GM19239 (cell line): Measurements from ENCODE around the gene SLC22A4.

Experiments
- DNase-seq: peaks from one replicate; pipeline ENCODE4 v3.0.0; 2011; ENCODE audit warnings: low spot score; ENCODE audit not compliant: insufficient read length
- FAIRE-seq: peaks from 2 replicates; lab custom pipeline; 2011; peaks lifted over from hg19 to GRCh38; lab: Jason Lieb, UNC

The SLC22A4 gene

GRCh38 chr5:132293992-132294727, at the start of gene SLC22A4:
SLC22A4 (plus strand) TSS chr5:132294394; CDS start chr5:132294617, 223 bp downstream.
- peak; percentile 61 for DNase-seq
- no peak for FAIRE-seq

GRCh38 chr5:132245593-132245992, 48.6 kb upstream of the SLC22A4 start:
- FAIRE-seq (no peak), DNase-seq (no peak)

- DNase-seq = no peak
- no peak for FAIRE-seq
Measured at GRCh38 chr5:132246806-132247205, 47.4 kb upstream of the SLC22A4 start.

DNA sequence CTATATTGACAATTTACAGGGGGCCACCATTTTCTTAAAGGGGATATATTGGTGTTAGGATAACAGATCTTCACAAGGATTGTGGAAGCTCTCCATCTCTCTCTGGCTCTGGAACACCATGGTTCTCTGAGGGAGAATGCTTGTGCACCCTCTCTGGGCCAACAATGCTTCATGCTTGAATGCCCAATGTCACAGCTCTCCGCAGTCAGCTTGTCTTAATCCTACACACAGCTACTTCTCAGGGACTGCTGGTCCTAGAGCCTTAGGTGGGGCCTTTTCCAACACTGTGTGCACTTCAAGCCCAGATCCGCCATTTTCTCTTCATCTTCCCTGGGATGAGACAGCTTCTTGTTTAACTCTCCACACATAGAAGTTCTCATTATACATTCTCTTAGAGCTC, 43.6 kb upstream of the SLC22A4 start:
- DNase-seq (no peak), FAIRE-seq (no peak)

DNA sequence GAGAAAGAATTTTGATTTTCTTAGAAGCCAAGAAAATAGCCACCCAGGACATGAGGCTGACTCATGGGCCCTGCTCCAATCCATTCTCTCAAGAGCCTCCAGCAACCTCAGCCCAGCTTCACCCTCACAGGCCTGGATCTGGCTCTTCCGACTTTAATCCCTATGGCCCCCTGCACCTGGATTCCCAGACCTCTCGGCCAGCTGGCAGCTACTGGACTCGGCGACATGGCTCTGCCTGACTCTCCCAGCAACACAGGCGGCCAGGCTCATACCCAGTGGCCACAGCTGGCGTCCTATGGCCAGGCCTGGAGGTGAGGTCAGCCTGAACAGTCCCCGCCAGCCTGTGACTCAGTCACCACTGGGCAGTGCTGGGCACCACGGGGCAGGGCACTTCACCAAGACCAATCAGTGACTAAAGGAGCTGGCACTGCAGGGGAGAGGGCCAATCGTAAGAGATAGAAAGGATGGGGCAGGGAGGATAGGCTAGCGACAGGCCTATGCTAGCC, 42.9 kb upstream of the SLC22A4 start:
- FAIRE-seq (no peak), DNase-seq (no peak)

GRCh38 chr5:132253008-132253441, 41.2 kb upstream of the SLC22A4 start:
- FAIRE-seq = no peak
- no peak for DNase-seq

- no peak for FAIRE-seq
- DNase-seq = no peak
Measured at GRCh38 chr5:132253452-132254320, 40.5 kb upstream of the SLC22A4 start.

DNA sequence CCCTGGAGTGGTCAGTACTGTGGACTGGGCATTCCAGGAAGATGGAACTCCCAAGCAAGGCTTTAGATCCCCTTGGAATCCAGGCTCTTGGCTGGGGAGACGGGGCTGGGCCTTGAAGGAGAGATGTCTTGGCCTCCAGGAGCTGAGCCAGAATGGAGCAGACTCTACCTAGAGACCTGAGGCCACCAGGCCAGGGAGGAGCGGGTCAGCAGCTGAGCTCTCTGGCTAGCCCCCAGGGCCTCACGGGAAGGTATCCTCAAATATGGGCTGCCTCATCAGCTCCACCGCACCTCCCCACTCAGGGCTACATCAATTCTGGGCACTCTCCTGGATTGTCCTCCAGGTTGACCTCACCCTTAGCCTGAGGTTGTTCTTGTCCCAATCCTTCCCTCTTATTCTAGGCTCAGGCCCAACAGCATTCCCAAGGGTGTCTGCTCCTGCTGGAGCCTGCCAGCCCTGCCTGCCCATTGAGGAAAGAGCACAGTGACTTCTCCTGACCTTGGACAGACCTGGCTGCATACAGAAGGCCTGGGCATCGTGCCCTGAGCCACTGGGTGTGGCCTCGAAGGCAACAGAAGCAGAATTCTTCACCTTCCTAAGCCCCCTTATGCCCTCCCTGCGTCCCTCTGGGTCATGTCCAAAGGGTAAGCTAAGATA, 39.7 kb upstream of the SLC22A4 start:
- DNase-seq (no peak), FAIRE-seq (no peak)

- DNase-seq (no peak), FAIRE-seq (no peak)
Measured at GRCh38 chr5:132256086-132256782, 38.0 kb upstream of the SLC22A4 start.

DNA sequence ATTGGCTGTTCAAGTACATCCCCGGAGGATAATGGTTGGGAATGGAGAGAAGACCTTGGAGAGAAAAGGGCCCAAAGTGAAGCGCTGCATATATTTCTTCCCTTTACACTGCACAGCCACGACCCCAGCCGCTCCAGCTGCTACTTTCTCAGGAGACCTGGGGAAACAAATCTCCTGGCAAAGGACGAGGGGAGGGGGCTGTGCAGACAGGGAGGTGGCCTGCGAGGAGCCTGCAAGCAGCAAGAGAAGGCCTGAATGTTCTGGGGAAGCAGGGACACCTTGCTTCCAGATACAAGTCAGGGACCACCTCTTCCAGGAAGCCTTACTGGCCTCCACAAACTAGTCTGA, 37.4 kb upstream of the SLC22A4 start:
- DNase-seq (no peak), FAIRE-seq (no peak)

DNA sequence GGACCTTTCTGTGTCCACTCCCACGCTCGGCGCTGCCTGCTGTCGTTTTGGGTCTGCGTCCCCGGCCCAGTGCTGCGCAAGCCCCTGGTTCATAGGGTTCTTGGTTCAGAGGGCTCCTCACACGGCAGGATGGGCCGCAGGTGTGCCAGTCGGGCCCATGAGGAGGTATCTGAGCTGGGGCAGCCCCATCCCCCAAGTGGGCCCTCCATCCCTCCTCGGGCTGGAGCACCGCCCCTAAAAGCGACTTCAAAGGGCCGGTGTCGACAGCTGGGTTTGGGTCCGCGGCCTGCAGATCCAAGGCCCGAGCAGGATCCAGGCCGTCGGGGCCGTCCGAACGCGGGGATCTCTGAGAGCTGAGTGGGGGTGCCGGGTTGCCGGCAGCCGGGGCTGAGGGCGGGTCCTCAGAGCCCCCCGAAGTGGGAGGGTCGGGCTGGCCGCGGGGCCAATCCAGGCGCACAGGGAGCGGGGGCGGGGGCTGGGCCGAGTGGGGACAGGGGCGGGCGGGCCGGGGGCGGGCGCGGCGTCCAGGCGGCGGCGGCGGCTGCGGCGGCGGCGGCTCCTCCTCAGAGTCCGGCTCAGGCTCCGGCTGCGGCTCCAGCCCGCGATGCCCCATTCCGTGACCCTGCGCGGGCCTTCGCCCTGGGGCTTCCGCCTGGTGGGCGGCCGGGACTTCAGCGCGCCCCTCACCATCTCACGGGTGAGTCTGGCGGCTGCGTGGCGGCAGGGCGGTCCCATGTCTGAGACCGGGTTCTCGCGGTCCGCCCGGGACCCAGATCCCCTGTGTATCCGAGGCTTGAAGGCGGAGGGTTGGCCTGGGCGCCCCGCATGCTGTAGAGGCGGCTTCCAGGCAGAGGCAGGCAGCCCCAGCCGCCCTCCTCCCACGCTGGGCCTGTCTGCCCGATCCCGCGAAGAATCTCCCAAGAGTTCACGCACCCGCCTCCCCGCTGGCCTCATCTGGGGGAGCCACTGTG, 36.8 kb upstream of the SLC22A4 start, which contains the start of gene PDLIM4:
TSS of gene PDLIM4 (plus strand) at position 566 of the 971 bp plus-strand sequence. CDS start at position 605, 39 bp downstream.
- DNase-seq (no peak), FAIRE-seq (no peak)

DNA sequence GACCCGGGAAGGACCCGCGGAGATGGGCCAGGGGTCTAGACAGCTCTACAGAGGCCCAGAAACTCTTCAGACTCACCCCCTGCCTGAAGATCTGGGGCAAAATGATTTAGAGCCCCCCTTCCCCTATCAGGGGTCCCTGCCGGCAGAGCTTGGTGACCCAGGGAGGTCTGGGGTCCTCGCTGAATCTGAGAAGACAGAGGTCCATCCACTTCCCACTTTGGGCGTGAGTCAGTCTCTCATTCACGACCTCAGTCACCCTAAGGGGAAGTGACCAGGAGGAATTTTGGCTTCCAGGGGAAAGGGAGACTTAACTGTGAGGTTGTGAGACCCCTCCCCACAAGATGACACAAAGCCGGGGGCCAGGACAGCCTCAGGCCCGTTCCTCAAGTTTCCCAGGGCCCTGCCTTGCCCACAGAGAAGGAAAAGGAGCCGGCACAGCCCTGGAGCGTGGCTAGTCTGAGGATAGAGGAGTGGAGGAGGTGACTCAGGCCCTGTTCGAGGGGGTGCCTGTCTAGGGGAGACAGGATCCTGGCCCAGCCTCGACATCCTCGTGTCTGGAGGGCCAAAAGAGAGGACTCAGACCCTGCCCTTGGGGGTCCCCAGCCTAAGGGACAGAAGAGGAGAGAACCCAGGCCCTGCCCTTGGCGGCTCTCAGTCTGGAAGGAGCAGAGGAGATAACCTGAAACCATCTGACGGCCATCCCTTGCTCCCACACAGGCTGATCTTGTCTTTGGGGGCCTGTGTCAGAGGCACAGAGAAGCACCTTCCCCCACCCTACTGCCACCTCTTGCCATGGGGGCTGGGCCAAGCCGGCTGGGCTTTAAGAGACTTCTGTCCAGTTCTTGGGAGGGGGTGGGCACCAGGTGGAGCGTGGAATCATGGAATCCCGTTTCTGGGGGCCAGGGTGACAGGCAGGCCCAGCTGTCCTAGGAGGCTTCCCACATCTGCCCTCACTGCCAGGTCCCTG, 35.8 kb upstream of the SLC22A4 start:
- no peak for DNase-seq
- FAIRE-seq = no peak

- no peak for DNase-seq
- FAIRE-seq = no peak
Measured at GRCh38 chr5:132259069-132259851, 34.9 kb upstream of the SLC22A4 start.

DNA sequence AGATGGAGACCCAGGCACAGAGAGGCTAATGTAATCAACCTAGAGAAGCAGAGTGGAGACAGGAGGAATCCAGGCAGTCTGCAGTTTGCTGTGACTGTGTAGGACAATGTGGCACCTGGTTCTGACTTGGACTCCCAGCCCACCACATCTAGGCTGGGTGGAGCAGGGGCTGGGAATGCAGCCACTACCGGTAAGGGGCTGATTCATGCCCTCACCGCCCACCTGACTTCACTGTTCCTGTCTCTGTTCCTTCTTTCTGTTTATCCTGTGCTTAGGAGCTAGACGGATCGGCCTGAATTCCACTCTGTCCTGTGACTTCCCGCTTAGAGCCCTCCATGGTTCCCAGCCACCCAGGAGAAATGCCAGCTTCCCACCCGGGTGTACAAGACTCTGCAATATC, 34.1 kb upstream of the SLC22A4 start:
- FAIRE-seq = no peak
- no peak for DNase-seq

- FAIRE-seq = no peak
Measured at GRCh38 chr5:132260714-132261551, 33.3 kb upstream of the SLC22A4 start.

More at GRCh38 chr5:132260714-132261551, 33.3 kb upstream of the SLC22A4 start:
- DNase-seq = no peak
